Measurements from ENCODE around the gene DPAGT1. TPM values are rescaled to one million over a fixed set of nuclear protein-coding genes. Genes with fewer than 3 reads are reported as not detected.

Gene DPAGT1
- total RNA-seq, 6 donors from 2014 or later = 18.6 to 43.9 (median 28.3) TPM

DNA sequence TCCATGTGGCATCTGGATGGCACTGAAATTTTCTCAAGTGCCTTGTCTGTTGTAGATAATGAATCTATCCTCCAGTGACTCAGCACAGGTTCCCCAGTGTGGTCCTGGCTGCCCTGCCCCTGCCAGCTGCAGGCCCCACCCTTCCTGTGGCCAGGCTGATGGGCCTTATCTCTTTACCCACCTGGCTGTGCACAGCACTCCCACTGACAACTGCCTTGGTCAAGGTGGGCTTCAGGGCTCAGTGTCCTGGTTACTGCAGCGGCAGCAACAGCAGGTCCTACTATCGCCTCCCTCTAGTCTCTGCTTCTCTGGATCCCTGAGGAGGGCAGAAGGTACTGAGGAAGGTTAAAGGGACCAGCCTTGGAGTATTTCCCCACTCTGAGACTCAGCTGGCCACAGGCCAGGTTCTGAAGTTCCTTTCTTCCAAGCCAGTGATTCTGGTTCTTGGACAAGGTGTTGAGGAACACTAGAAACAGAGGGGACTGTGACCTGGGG is 13.9 kb downstream of the DPAGT1 start:
- ATAC-seq (ENCODE audit: low FRiP score in 2 of 2) (no peak), DNase-seq (no peak)
- 93 to 100% methylated on average over 2 of the region's 2 CpGs for WGBS, 2 donors
- Histone ChIP-seq H3K4me1 (peaks cover 22 to 40% (median 28%) of the 10 kb centered on the region in 4 donors), H3K36me3 (peaks cover 0 to 15% (median 0%) of the 10 kb centered on the region in 4 donors), H3K4me3 (no peak overlapping the region), H3K27me3 (no peaks in the 10 kb centered on the region), H3K9me3 (no peaks in the 10 kb centered on the region), H3K27ac (no peak overlapping the region)
- TF ChIP-seq POLR2AphosphoS5 (IDR thresholded peaks at IDR 0.05) = no peak
- no peak for TF ChIP-seq POLR2A (IDR thresholded peaks at IDR 0.05)
- TF ChIP-seq, protein P1, sequence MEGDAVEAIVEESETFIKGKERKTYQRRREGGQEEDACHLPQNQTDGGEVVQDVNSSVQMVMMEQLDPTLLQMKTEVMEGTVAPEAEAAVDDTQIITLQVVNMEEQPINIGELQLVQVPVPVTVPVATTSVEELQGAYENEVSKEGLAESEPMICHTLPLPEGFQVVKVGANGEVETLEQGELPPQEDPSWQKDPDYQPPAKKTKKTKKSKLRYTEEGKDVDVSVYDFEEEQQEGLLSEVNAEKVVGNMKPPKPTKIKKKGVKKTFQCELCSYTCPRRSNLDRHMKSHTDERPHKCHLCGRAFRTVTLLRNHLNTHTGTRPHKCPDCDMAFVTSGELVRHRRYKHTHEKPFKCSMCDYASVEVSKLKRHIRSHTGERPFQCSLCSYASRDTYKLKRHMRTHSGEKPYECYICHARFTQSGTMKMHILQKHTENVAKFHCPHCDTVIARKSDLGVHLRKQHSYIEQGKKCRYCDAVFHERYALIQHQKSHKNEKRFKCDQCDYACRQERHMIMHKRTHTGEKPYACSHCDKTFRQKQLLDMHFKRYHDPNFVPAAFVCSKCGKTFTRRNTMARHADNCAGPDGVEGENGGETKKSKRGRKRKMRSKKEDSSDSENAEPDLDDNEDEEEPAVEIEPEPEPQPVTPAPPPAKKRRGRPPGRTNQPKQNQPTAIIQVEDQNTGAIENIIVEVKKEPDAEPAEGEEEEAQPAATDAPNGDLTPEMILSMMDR (IDR thresholded peaks at IDR 0.05) = no peak
- TF ChIP-seq EP300 (IDR thresholded peaks at IDR 0.05) = no peak

DNA sequence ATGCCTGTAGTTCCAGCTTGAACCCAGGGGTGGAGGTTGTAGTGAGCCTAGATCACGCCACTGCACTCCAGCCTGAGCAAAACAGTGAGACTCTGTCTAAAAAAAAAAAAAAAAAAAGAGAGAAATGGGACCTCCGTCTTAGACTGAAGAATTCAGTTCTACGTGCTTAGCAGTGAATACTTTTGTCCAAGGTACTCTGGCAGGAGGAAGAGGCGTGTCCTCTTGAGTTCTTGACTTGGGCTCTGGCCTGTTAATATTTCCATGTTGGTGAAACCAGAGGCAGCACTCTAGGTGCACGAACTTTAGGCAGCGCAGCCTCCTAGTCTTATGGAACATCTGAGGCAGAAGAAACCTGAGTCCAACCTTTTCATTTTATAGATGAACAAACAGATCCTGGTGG is 14.5 kb downstream of the DPAGT1 start:
- TF ChIP-seq EP300 (IDR thresholded peaks at IDR 0.05) (no peak), POLR2AphosphoS5 (IDR thresholded peaks at IDR 0.05) (no peak), POLR2A (IDR thresholded peaks at IDR 0.05) (no peak)
- TF ChIP-seq, protein P1 (IDR thresholded peaks at IDR 0.05) = no peak

DNA sequence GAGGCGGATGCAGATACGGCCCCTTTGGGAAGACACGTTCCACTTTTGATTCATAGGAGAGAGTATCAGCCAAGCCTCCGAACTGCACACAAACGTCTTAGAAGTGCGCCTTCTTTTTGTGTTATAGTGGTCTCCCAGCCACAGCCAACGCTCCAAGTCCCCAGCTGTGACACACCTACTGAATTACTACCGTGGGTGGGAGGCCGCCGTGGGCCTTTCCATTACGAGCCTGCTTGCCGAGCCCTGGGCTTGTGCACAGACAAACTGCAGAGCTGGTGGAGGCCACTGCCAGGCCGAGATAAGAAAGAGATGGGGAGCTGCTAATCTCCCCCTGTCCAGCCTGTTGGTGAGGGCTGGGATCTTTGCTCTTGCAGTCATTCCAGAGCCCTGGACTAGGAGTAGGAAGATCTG is 16.2 kb downstream of the DPAGT1 start:
- peaks cover 7 to 25% (median 21%) of the 10 kb centered on the region in 4 donors for H3K36me3 ChIP-seq
- TF ChIP-seq, protein P1 (IDR thresholded peaks at IDR 0.05) = no peak
- TF ChIP-seq POLR2AphosphoS5 (IDR thresholded peaks at IDR 0.05) = no peak
- no peaks in the 10 kb centered on the region for H3K27me3 ChIP-seq
- peaks cover 14 to 28% (median 19%) of the 10 kb centered on the region in 4 donors for H3K4me1 ChIP-seq
- no peak for DNase-seq
- peak in 1 of 2 donors; percentile 32 for ATAC-seq (ENCODE audit: low FRiP score in 2 of 2)
- peak overlapping the region; percentile 27 to 95 (median 70) for H3K4me3 ChIP-seq
- peak overlapping the region; percentile 90 to 95 (median 92) for H3K27ac ChIP-seq
- H3K9me3 ChIP-seq = no peaks in the 10 kb centered on the region
- WGBS, 2 donors = 0 to 2% methylated on average over 6 to 13 of the region's 13 CpGs

More for the DNA sequence above, 14.5 kb downstream of the DPAGT1 start:
- peaks cover 0 to 17% (median 4%) of the 10 kb centered on the region in 4 donors for H3K36me3 ChIP-seq
- no peak overlapping the region for H3K27ac ChIP-seq
- H3K4me3 ChIP-seq = no peak overlapping the region
- H3K9me3 ChIP-seq = no peaks in the 10 kb centered on the region
- DNase-seq (peak in 1 of 2 donors; percentile 59), ATAC-seq (ENCODE audit: low FRiP score in 2 of 2) (no peak)
- WGBS, 2 donors = 75 to 83% methylated on average over 6 of the region's 6 CpGs
- no peaks in the 10 kb centered on the region for H3K27me3 ChIP-seq
- peaks cover 15 to 33% (median 21%) of the 10 kb centered on the region in 4 donors for H3K4me1 ChIP-seq

DNA sequence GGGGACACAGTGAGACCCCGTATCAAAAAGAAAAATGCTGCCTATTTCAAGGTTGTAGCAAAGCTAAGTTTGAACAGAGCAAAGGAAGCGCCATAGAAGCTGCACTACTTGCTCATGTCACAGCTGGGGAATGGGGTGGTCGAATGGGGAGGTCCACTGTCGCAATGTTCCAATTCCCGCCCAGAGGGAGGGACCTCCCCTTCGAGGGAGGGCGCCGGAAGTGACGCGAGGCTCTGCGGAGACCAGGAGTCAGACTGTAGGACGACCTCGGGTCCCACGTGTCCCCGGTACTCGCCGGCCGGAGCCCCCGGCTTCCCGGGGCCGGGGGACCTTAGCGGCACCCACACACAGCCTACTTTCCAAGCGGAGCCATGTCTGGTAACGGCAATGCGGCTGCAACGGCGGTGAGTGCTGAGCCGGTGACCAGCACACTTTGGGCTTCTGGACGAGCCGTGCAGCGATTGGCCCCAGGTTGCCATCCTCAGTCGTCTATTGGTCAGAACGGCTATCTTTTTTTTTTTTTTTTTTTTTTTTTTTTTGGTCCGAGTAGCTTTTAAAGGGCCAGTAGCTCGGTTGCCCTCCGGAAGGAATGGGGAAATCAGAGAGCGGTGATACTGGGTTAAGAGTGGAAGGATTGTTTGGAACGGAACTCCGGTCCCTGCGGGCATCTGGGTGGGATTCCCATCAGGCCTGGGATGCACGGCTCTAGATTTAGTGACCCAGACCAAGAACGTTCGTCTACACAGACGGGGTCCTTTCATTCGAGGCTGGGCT is 16.8 kb downstream of the DPAGT1 start, which contains the start of gene HMBS:
TSS of gene HMBS (plus strand) at position 219 of the 774 bp plus-strand sequence. CDS start at position 372, 153 bp downstream.
- no peak for TF ChIP-seq EP300 (IDR thresholded peaks at IDR 0.05)
- peak in 1 of 4 donors; percentile 68 for TF ChIP-seq POLR2A (IDR thresholded peaks at IDR 0.05)
- peak; percentile 76 to 83 for TF ChIP-seq POLR2AphosphoS5 (IDR thresholded peaks at IDR 0.05)
- 1 to 2% methylated on average over 13 to 31 of the region's 45 CpGs for WGBS, 2 donors
- no peaks in the 10 kb centered on the region for H3K9me3 ChIP-seq
- peaks cover 9 to 31% (median 27%) of the 10 kb centered on the region in 4 donors for H3K36me3 ChIP-seq
- DNase-seq (peak; percentile 96), ATAC-seq (ENCODE audit: low FRiP score in 2 of 2) (peak; percentile 96 to 99)
- peaks cover 14 to 28% (median 19%) of the 10 kb centered on the region in 4 donors for H3K4me1 ChIP-seq
- H3K4me3 ChIP-seq = peak within 1 kb of the TSS; percentile 69 to 97 (median 83)
- no peaks in the 10 kb centered on the region for H3K27me3 ChIP-seq
- H3K27ac ChIP-seq = peak within 1 kb of the TSS; percentile 90 to 95 (median 92)

DNA sequence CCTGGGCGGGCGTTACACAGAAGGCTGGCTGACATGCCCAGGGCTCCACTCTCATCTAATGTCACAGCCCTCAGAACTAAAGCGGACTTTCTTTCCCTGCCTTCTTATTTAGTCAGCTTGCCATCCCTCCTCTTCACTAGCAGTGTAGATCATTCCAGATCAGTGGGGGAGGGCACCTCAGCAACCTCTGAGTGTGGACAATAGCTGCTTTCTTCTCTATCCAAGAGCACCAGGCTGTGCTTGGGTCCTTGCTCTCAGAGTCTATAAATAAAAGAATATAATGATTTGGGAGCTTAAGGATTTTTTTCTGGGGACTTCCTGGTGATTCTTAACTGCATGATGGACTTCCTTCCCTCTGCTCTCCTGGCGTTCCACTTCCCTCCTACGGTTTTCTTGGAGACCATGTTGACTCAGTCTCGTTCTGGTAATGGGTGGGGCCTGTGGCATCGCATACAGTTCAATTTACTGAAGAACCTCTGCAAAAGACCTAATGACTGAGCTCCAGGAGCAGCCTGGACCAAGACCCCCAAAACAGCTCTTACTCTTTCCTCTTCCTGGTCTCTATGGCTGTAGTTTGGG is 19.9 kb downstream of the DPAGT1 start:
- Histone ChIP-seq H3K27ac (no peak overlapping the region), H3K9me3 (no peaks in the 10 kb centered on the region), H3K4me3 (no peak overlapping the region), H3K27me3 (no peaks in the 10 kb centered on the region), H3K36me3 (peaks cover 33 to 62% (median 56%) of the 10 kb centered on the region in 4 donors), H3K4me1 (peaks cover 12 to 17% (median 13%) of the 10 kb centered on the region in 4 donors)
- no peak for DNase-seq
- 69 to 70% methylated on average over 7 of the region's 7 CpGs for WGBS, 2 donors
- ATAC-seq (ENCODE audit: low FRiP score in 2 of 2) = no peak
- TF ChIP-seq POLR2AphosphoS5 (IDR thresholded peaks at IDR 0.05) (no peak), EP300 (IDR thresholded peaks at IDR 0.05) (no peak), POLR2A (IDR thresholded peaks at IDR 0.05) (no peak)
- TF ChIP-seq, protein P1 (IDR thresholded peaks at IDR 0.05) = no peak
